WTC11 (cell line): ENCODE measurements around the gene LIN28A. TPM values are rescaled to one million over a fixed set of nuclear protein-coding genes. Genes with fewer than 3 reads are reported as not detected.

Experiments
- ARID4B ChIP-seq: sonication (generic); formaldehyde crosslinking; IDR thresholded peaks from 2 replicates; pipeline ENCODE4 v1.8.0; 2023; ENCODE audit warnings: missing genetic modification reagents, mild to moderate bottlenecking, borderline replicate concordance
- CREB1 ChIP-seq: sonication (generic); formaldehyde crosslinking; IDR thresholded peaks from 2 replicates; pipeline ENCODE4 v1.8.0; 2023; ENCODE audit warnings: mild to moderate bottlenecking, missing genetic modification reagents
- E2F1 ChIP-seq: sonication (generic); formaldehyde crosslinking; IDR thresholded peaks from 2 replicates; pipeline ENCODE4 v1.8.0; 2022; ENCODE audit warnings: mild to moderate bottlenecking, missing genetic modification reagents
- ELF4 ChIP-seq: sonication (generic); formaldehyde crosslinking; IDR thresholded peaks from 2 replicates; pipeline ENCODE4 v1.8.1; 2022; ENCODE audit warnings: low read depth, mild to moderate bottlenecking, moderate library complexity, missing genetic modification reagents
- EMX1 ChIP-seq: fragments of 250-450 bp; sonication (Bioruptor Pico); IDR thresholded peaks from 2 replicates; pipeline ENCODE4 v1.8.0; 2021; ENCODE audit warnings: mild to moderate bottlenecking
- ESRRA ChIP-seq: sonication (generic); formaldehyde crosslinking; IDR thresholded peaks from 2 replicates; pipeline ENCODE4 v1.8.1; 2022; ENCODE audit warnings: mild to moderate bottlenecking, missing genetic modification reagents, borderline replicate concordance
- ETV6 ChIP-seq: sonication (generic); formaldehyde crosslinking; IDR thresholded peaks from 2 replicates; pipeline ENCODE4 v1.8.1; 2022; ENCODE audit warnings: mild to moderate bottlenecking, missing genetic modification reagents
- FOXP4 ChIP-seq: sonication (generic); formaldehyde crosslinking; IDR thresholded peaks from 2 replicates; pipeline ENCODE4 v1.8.0; 2022; ENCODE audit warnings: mild to moderate bottlenecking, missing genetic modification reagents
- GABPB1 ChIP-seq: sonication (generic); formaldehyde crosslinking; IDR thresholded peaks from 2 replicates; pipeline ENCODE4 v1.8.1; 2023; ENCODE audit warnings: mild to moderate bottlenecking, missing genetic modification reagents
- GRHL2 ChIP-seq: fragments of 250-450 bp; sonication (Bioruptor Pico); IDR thresholded peaks from 2 replicates; pipeline ENCODE4 v1.8.0; 2022; ENCODE audit warnings: mild to moderate bottlenecking, moderate library complexity; ENCODE audit not compliant: insufficient replicate concordance, severe bottlenecking
- KAT7 ChIP-seq: sonication (generic); formaldehyde crosslinking; IDR thresholded peaks from 2 replicates; pipeline ENCODE4 v1.8.1; 2023; ENCODE audit warnings: missing genetic modification reagents, mild to moderate bottlenecking, borderline replicate concordance
- NFE2L1 ChIP-seq: sonication (generic); formaldehyde crosslinking; IDR thresholded peaks from 2 replicates; pipeline ENCODE4 v1.8.1; 2023; ENCODE audit warnings: missing genetic modification reagents
- NFYB ChIP-seq: sonication (generic); formaldehyde crosslinking; conservative IDR thresholded peaks from 2 replicates; pipeline ENCODE4 v1.8.0; 2022; ENCODE audit warnings: low read depth, missing genetic modification reagents
- OVOL2 ChIP-seq: fragments of 250-450 bp; sonication (Bioruptor Pico); IDR thresholded peaks from 2 replicates; pipeline ENCODE4 v1.9.0; 2021; ENCODE audit warnings: mild to moderate bottlenecking, borderline replicate concordance
- RELA ChIP-seq: sonication (generic); formaldehyde crosslinking; IDR thresholded peaks from 2 replicates; pipeline ENCODE4 v1.8.1; 2022; ENCODE audit warnings: missing genetic modification reagents, mild to moderate bottlenecking, borderline replicate concordance
- RORB ChIP-seq: fragments of 250-450 bp; sonication (Bioruptor Pico); IDR thresholded peaks from 2 replicates; pipeline ENCODE4 v1.9.0; 2021; ENCODE audit warnings: mild to moderate bottlenecking
- SMAD4 ChIP-seq: sonication (generic); formaldehyde crosslinking; IDR thresholded peaks from 2 replicates; pipeline ENCODE4 v1.8.0; 2022; ENCODE audit warnings: mild to moderate bottlenecking, missing genetic modification reagents
- TEAD1 ChIP-seq: sonication (generic); formaldehyde crosslinking; IDR thresholded peaks from 2 replicates; pipeline ENCODE4 v1.8.0; 2022; ENCODE audit warnings: mild to moderate bottlenecking, missing genetic modification reagents
- USF1 ChIP-seq: sonication (generic); formaldehyde crosslinking; IDR thresholded peaks from 2 replicates; pipeline ENCODE4 v1.8.0; 2022; ENCODE audit warnings: mild to moderate bottlenecking, missing genetic modification reagents
- ZNF138 ChIP-seq: sonication (generic); formaldehyde crosslinking; conservative IDR thresholded peaks from 2 replicates; pipeline ENCODE4 v1.8.1; 2022; ENCODE audit warnings: mild to moderate bottlenecking, moderate library complexity, missing genetic modification reagents
- ZNF232 ChIP-seq: sonication (generic); formaldehyde crosslinking; IDR thresholded peaks from 2 replicates; pipeline ENCODE4 v1.8.0; 2022; ENCODE audit warnings: mild to moderate bottlenecking, missing genetic modification reagents
- ZNF317 ChIP-seq: sonication (generic); formaldehyde crosslinking; IDR thresholded peaks from 2 replicates; pipeline ENCODE4 v1.8.1; 2023; ENCODE audit warnings: low read depth, mild to moderate bottlenecking, moderate library complexity, missing genetic modification reagents, borderline replicate concordance
- ZNF396 ChIP-seq: fragments of 250-450 bp; sonication (Bioruptor Pico); IDR thresholded peaks from 2 replicates; pipeline ENCODE4 v1.8.0; 2021; ENCODE audit warnings: mild to moderate bottlenecking, moderate library complexity, borderline replicate concordance
- ZNF416 ChIP-seq: fragments of 250-450 bp; sonication (Bioruptor Pico); IDR thresholded peaks from 2 replicates; pipeline ENCODE4 v1.9.0; 2021; ENCODE audit warnings: mild to moderate bottlenecking, inconsistent platforms
- ZNF512 ChIP-seq: sonication (generic); formaldehyde crosslinking; IDR thresholded peaks from 2 replicates; pipeline ENCODE4 v1.8.1; 2022; ENCODE audit warnings: missing genetic modification reagents, borderline replicate concordance
- ZNF671 ChIP-seq: fragments of 250-450 bp; sonication (Bioruptor Pico); IDR thresholded peaks from 2 replicates; pipeline ENCODE4 v1.8.0; 2021; ENCODE audit warnings: mild to moderate bottlenecking
- total RNA-seq: library from RNA; stranded (reverse); gene quantifications from 3 replicates; pipeline ENCODE4 v1.2.3, GENCODE V29; 2021
- TF ChIP-seq, protein P1 (sequence below): fragments of 250-450 bp; sonication (Bioruptor Pico); conservative IDR thresholded peaks from 2 replicates; pipeline ENCODE4 v1.9.0; 2021; ENCODE audit warnings: mild to moderate bottlenecking
- TF ChIP-seq, protein P2 (sequence below): sonication (generic); formaldehyde crosslinking; IDR thresholded peaks from 2 replicates; pipeline ENCODE4 v1.8.1; 2023; ENCODE audit warnings: mild to moderate bottlenecking, missing genetic modification reagents, moderate library complexity

LIN28A gene
- total RNA-seq, 1 experiment from 2014 or later, result 1,251 TPM

DNA sequence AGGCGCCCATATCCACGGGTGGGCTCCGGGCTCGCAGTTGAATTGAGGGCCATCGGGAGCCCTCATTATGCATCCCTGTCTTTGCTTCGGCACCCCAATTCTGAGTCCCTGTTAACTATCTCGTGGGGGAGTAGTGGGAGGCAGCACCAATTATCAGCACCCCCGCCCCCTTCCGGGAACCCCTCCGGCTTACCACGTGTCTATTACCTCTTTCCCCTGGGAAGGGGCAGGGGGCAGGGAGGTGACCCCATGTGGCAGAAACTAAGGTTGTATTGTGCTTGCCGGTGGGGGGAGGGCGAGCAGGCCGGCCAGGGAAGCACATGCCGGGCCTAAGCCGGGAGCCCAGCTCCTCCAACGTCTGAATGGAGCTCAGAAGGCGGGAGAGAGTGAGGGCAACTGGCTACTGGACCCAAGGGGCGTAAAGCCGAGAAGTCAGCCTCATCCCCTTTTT is 1.0 kb downstream of the LIN28A start (continued):
- TF ChIP-seq FOXP4 (CRISPR knock-in tag) (peak; percentile 61; the same call in 1 of the 2 replicates), ZNF138 (no peak), ZNF396 (CRISPR knock-in tag) (no peak), ZNF416 (CRISPR knock-in tag) (no peak), ZNF671 (CRISPR knock-in tag) (no peak), SMAD4 (CRISPR knock-in tag) (0 out of 2 replicates have a peak, but pooled peaks have one; percentile 8), USF1 (peak; percentile 73), OVOL2 (CRISPR knock-in tag) (no peak), GABPB1 (CRISPR knock-in tag) (no peak), CREB1 (no peak), TEAD1 (CRISPR knock-in tag) (no peak), RORB (CRISPR knock-in tag) (no peak), ZNF512 (CRISPR knock-in tag) (no peak), E2F1 (CRISPR knock-in tag) (no peak), ZNF232 (CRISPR knock-in tag) (0 out of 2 replicates have a peak, but pooled peaks have one; percentile 19), GRHL2 (no peak), ETV6 (CRISPR knock-in tag) (peak; percentile 94), EMX1 (peak; percentile 12; the same call in 1 of the 2 replicates), NFYB (CRISPR knock-in tag) (peak; percentile 41), ZNF317 (CRISPR knock-in tag) (no peak), ELF4 (CRISPR knock-in tag) (no peak), KAT7 (no peak), NFE2L1 (CRISPR knock-in tag) (no peak), ESRRA (CRISPR knock-in tag) (no peak), RELA (CRISPR knock-in tag) (no peak), ARID4B (CRISPR knock-in tag) (peak; percentile 60; the same call in 1 of the 2 replicates)
- TF ChIP-seq, protein P1, sequence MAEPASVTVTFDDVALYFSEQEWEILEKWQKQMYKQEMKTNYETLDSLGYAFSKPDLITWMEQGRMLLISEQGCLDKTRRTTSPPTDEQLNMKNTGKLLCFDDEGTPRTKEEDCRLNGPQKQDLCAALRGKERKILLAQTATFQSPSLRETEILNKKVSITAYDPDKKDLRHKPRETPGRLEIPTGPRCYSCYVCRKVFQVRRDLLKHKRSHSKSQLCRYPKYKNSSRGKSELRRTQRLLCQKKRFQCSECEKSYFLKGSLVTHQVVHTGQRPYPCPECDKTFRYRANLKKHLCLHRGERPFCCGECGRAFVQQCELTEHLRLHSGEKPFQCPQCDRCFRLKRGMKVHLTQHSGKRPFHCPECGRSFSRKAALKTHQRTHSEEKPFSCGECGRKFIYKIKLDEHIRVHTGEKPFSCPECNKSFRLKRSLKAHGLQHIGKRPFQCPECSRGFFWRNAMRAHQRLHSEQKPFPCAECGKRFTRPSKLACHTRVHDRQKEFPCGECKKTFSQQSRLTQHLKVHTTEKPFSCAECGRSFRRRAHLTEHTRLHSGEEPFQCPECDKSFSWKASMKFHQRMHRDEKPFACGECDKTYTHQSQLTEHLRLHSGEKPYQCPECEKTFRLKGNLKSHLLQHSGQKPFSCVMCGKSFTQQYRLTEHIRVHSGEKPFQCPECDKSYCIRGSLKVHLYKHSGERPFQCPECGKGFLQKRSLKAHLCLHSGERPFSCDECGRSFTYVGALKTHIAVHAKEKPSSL, result 0 out of 2 replicates have a peak, but pooled peaks have one; percentile 40
- TF ChIP-seq, protein P2, sequence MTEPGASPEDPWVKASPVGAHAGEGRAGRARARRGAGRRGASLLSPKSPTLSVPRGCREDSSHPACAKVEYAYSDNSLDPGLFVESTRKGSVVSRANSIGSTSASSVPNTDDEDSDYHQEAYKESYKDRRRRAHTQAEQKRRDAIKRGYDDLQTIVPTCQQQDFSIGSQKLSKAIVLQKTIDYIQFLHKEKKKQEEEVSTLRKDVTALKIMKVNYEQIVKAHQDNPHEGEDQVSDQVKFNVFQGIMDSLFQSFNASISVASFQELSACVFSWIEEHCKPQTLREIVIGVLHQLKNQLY, result 0 out of 2 replicates have a peak, but pooled peaks have one; percentile 33
